ENCODE data around the gene TMEM248.

GRCh38 chr7:66964411-66964810 lies 43.4 kb downstream of the TMEM248 start:
- TF ChIP-seq RAD21 (IDR thresholded peaks at IDR 0.05 in 1 of 2, conservative IDR thresholded peaks at IDR 0.05 in 1 of 2; ENCODE audit: low read depth in 2 of 2, low read length in 2 of 2), result no peak
- TF ChIP-seq CTCF (IDR thresholded peaks at IDR 0.05; ENCODE audit: control extremely low read depth in 1 of 3, insufficient read depth in 1 of 3, low read depth in 1 of 3, low read length in 3 of 3), result no peak
- TF ChIP-seq BRCA1 (IDR thresholded peaks at IDR 0.05; ENCODE audit: low read depth, low read length), result no peak
- no peak for TF ChIP-seq CTBP2 (IDR thresholded peaks at IDR 0.05; ENCODE audit: borderline replicate concordance, insufficient read depth, insufficient read length, low read length)
- no peak for TF ChIP-seq CBX5 (IDR thresholded peaks at IDR 0.05; ENCODE audit: low read depth, low read length)
- no peak for TF ChIP-seq TEAD4 (IDR thresholded peaks at IDR 0.05; ENCODE audit: low read depth, low read length)
- no peak for TF ChIP-seq GTF2F1 (IDR thresholded peaks at IDR 0.05; ENCODE audit: borderline replicate concordance, low read depth, low read length)
- no peak for TF ChIP-seq ZNF274 (IDR thresholded peaks at IDR 0.05; ENCODE audit: borderline replicate concordance, extremely low read depth, low read length)
- TF ChIP-seq HDAC6 (IDR thresholded peaks at IDR 0.05; ENCODE audit: low read depth, low read length), result no peak

Data from H1 (cell line).